Thyroid gland (tissue), 4 donors: ENCODE results near the gene ADAMTS6. TPM values are rescaled to one million over a fixed set of nuclear protein-coding genes. Genes with fewer than 3 reads are reported as not detected.
A peak's percentile ranks its signal among the peaks of the same experiment; 100 is the strongest.

Experiments used
- DNase-seq, 2 donors: peaks; one replicate each; pipeline ENCODE4 v3.0.0-alpha.2; 2019
- H3K27ac ChIP-seq, 3 donors: fragments of 200-600 bp; sonication (generic); 1 replicate in 2 of 3; 2 replicates in 1 of 3; pipeline ENCODE4 v1.5.1; 2016 to 2019; ENCODE audit warnings: mild to moderate bottlenecking in 1 of 3, moderate library complexity in 1 of 3
- H3K27me3 ChIP-seq: fragments of 200-600 bp; sonication (generic); one replicate; pipeline ENCODE4 v1.5.1; 2019
- H3K36me3 ChIP-seq, 2 donors: fragments of 200-600 bp; sonication (generic); one replicate each; pipeline ENCODE4 v1.5.1; 2016 to 2019
- H3K4me1 ChIP-seq, 2 donors: fragments of 200-600 bp; sonication (generic); one replicate each; pipeline ENCODE4 v1.5.1; 2017 to 2019
- H3K4me3 ChIP-seq, 3 donors: fragments of 200-600 bp; sonication (generic); replicated peaks in 1 of 3; 1 replicate in 2 of 3; 2 replicates in 1 of 3; pipeline ENCODE4 v1.5.1; 2016; ENCODE audit warnings: mild to moderate bottlenecking in 1 of 3
- H3K9me3 ChIP-seq: fragments of 200-600 bp; sonication (generic); one replicate; pipeline ENCODE4 v1.5.1; 2017
- POLR2A ChIP-seq, 2 donors: fragments of 450-650 bp; IDR thresholded peaks; one replicate each; pipeline ENCODE4 v1.6.1; 2017; ENCODE audit warnings: antibody characterized with exemption in 2 of 2, mild to moderate bottlenecking in 2 of 2, moderate library complexity in 1 of 2
- WGBS, 2 donors: methylation state at CpG; one replicate each; pipeline ENCODE4 v1.1.5; 2017; 5-methylcytosine and 5-hydroxymethylcytosine counted together
- intact Hi-C: fragments of 100-400 bp; cut with DNase I; formaldehyde crosslinking; loops from one replicate; pipeline ENCODE4 v1.15.1; 2023
- total RNA-seq, 4 donors: library from RNA; depleted of rRNA; stranded (reverse); fragments of >200 nt; gene quantifications; one replicate each; pipeline ENCODE4 v1.2.3, GENCODE V29; 2016
- TF ChIP-seq, protein P1 (sequence below), 6 experiments: fragments of 200-600 bp in 3 of 6; fragments of 450-650 bp in 3 of 6; sonication (generic) in 3 of 6; IDR thresholded peaks; one replicate each; pipeline ENCODE4 v1.5.1; 2016 to 2019; ENCODE audit warnings: antibody characterized with exemption in 6 of 6, mild to moderate bottlenecking in 2 of 6, inconsistent platforms in 1 of 6, moderate library complexity in 1 of 6

ADAMTS6 gene
- total RNA-seq, 4 donors from 2014 or later, result 1.0 to 3.4 (median 3.3) TPM

DNA sequence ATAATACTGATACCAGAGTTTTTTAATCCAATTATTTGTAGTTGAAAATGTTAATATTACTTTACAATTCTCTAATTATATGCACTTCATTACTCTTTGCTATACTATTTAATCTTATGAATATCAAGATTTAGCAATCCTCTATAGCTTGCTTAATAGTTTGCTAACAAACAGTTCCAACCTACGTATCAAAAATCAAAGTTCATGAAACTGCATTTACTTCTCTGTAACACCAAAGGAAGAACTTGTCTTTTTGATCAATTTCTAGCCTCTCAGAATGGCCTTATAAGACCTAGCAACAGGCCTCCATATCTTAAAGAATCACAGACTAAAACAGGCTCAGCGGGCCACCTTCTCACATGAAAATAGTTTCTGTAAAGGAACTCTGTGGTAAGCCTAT, 68.9 kb downstream of the ADAMTS6 start:
- H3K4me1 ChIP-seq, result no peaks in the 10 kb centered on the region
- intact Hi-C loops, result no loop called here
- H3K36me3 ChIP-seq, result no peaks in the 10 kb centered on the region
- no peak overlapping the region for H3K27ac ChIP-seq
- TF ChIP-seq POLR2A (IDR thresholded peaks at IDR 0.05), result no peak
- TF ChIP-seq, protein P1, sequence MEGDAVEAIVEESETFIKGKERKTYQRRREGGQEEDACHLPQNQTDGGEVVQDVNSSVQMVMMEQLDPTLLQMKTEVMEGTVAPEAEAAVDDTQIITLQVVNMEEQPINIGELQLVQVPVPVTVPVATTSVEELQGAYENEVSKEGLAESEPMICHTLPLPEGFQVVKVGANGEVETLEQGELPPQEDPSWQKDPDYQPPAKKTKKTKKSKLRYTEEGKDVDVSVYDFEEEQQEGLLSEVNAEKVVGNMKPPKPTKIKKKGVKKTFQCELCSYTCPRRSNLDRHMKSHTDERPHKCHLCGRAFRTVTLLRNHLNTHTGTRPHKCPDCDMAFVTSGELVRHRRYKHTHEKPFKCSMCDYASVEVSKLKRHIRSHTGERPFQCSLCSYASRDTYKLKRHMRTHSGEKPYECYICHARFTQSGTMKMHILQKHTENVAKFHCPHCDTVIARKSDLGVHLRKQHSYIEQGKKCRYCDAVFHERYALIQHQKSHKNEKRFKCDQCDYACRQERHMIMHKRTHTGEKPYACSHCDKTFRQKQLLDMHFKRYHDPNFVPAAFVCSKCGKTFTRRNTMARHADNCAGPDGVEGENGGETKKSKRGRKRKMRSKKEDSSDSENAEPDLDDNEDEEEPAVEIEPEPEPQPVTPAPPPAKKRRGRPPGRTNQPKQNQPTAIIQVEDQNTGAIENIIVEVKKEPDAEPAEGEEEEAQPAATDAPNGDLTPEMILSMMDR (IDR thresholded peaks at IDR 0.05), result no peak
- DNase-seq, result no peak
- H3K9me3 ChIP-seq, result no peaks in the 10 kb centered on the region
- WGBS, 2 donors, result 95 to 97% methylated on average over 2 of the region's 2 CpGs
- H3K4me3 ChIP-seq, result no peak overlapping the region
- H3K27me3 ChIP-seq, result no peaks in the 10 kb centered on the region

DNA sequence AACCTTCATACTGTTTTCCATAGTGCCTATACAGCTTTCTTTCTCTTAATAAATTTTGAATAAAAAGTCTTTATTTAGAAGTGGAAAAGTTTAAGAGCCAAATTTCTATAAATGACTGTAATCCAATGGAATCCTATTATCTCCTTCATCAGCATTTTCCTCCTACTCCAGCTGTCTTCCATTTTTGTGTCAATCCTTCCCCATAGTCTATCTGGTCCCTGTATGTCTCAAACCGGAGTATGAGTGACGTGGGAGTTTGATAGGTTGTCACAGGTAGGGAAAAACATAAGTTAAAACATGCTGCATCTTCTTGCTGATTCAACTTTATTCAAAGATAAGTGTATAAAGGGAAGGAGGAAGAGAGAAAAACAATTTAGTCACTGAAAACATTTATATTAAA, 70.4 kb downstream of the ADAMTS6 start:
- Histone ChIP-seq H3K4me1 (no peaks in the 10 kb centered on the region), H3K27me3 (no peaks in the 10 kb centered on the region), H3K27ac (no peak overlapping the region), H3K36me3 (no peaks in the 10 kb centered on the region), H3K4me3 (no peak overlapping the region), H3K9me3 (no peaks in the 10 kb centered on the region)
- 96 to 98% methylated on average over 2 of the region's 2 CpGs for WGBS, 2 donors
- DNase-seq, result no peak
- TF ChIP-seq POLR2A (IDR thresholded peaks at IDR 0.05), result no peak
- intact Hi-C loops, result no loop called here

DNA sequence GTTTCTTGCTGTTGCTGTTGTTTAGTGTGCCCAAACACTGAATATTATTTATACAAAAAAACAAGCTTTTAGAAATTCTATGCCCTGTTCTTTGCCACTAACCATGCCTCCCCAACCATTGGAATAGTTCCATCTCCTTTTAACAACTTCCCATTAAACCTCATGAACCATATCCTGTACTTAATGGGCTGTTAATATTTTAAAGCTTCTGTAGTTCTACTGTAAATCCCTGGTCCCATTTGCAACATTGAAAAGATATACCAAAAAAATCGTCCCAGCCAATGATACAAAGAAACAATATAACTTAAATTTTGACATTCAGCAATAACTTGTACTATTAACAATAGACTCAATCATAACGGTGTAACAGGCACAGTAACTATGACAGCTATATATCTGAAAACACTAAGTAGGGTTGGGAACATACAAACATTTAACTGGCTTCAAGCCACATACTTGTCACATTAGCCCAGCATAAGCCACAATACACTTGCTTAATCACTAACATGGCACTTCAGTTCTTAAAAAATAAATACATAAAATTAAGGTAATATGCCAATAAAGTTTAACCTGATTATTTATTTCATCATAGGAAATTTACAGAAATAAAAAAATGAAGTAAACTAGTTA, 86.1 kb downstream of the ADAMTS6 start:
- H3K4me3 ChIP-seq, result no peak overlapping the region
- TF ChIP-seq, protein P1 (IDR thresholded peaks at IDR 0.05), result no peak
- TF ChIP-seq POLR2A (IDR thresholded peaks at IDR 0.05), result no peak
- H3K36me3 ChIP-seq, result no peaks in the 10 kb centered on the region
- no peaks in the 10 kb centered on the region for H3K4me1 ChIP-seq
- no peak for DNase-seq
- H3K9me3 ChIP-seq, result no peaks in the 10 kb centered on the region
- WGBS, 2 donors, result 65 to 67% methylated on average over 2 of the region's 2 CpGs
- intact Hi-C loops, result no loop called here
- no peak overlapping the region for H3K27ac ChIP-seq
- H3K27me3 ChIP-seq, result no peaks in the 10 kb centered on the region

DNA sequence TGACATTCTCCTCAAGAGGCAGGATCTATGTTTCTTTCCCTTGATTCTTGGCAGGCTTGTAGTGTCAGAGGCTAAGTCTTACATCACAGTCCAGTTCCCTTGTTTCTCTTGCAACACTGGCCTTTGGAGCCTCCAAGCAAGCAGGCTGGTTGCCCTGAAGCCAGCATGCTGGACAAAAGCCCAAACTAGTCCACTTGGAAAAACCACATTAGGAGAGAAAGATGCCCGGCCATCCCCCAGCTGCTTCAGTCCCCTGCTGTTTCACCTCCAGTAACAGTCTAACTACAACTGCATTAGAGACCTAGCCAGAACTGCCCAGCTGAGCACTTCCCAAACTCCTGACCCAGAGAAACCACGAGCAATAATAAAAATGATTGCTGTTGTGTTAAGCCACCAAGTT, 87.6 kb downstream of the ADAMTS6 start:
- TF ChIP-seq, protein P1 (IDR thresholded peaks at IDR 0.05), result no peak
- no peak for TF ChIP-seq POLR2A (IDR thresholded peaks at IDR 0.05)
- no peak overlapping the region for H3K27ac ChIP-seq
- no peaks in the 10 kb centered on the region for H3K27me3 ChIP-seq
- no peaks in the 10 kb centered on the region for H3K4me1 ChIP-seq
- peak; percentile 14 to 42 for DNase-seq
- H3K36me3 ChIP-seq, result no peaks in the 10 kb centered on the region
- no peak overlapping the region for H3K4me3 ChIP-seq
- H3K9me3 ChIP-seq, result no peaks in the 10 kb centered on the region
- intact Hi-C loops, result no loop called here
- WGBS, 2 donors, result 40 to 61% methylated on average over 2 of the region's 2 CpGs

DNA sequence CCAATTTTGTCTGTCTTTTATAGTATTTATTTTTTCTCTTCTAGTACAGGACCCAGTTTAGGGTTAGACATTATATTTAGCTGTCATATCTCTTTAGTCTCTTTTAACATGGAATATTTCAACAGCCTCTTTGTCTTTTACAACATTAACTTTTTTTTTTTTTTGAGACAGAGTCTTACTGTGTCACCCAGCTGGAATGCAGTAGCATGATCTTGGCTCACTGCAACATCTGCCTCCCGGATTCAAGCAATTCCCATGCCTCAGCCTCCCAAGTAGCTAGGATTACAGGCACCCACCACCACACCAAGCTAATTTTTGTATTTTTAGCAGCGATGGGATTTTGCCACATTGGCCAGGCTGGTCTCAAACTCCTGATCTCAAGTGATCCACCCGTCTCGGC, 90.1 kb downstream of the ADAMTS6 start:
- no peaks in the 10 kb centered on the region for H3K4me1 ChIP-seq
- 93 to 95% methylated on average over 4 of the region's 4 CpGs for WGBS, 2 donors
- no peak for DNase-seq
- no peaks in the 10 kb centered on the region for H3K36me3 ChIP-seq
- TF ChIP-seq POLR2A (IDR thresholded peaks at IDR 0.05), result no peak
- TF ChIP-seq, protein P1 (IDR thresholded peaks at IDR 0.05), result no peak
- H3K27me3 ChIP-seq, result no peaks in the 10 kb centered on the region
- no peak overlapping the region for H3K4me3 ChIP-seq
- intact Hi-C loops, result no loop called here
- H3K9me3 ChIP-seq, result no peaks in the 10 kb centered on the region
- no peak overlapping the region for H3K27ac ChIP-seq
